Tibial nerve (tissue), 4 donors: ENCODE data around the gene KCNMA1.

Experiments
- CTCF ChIP-seq, 5 experiments: fragments of 200-600 bp in 3 of 5; fragments of 450-650 bp in 2 of 5; sonication (generic) in 3 of 5; IDR thresholded peaks; one replicate each; pipeline ENCODE4 v1.5.1; 2016 to 2019; ENCODE audit warnings: antibody characterized with exemption in 5 of 5, mild to moderate bottlenecking in 3 of 5, moderate library complexity in 2 of 5
- EP300 ChIP-seq, 2 donors: sonication (generic); formaldehyde crosslinking; IDR thresholded peaks; one replicate each; pipeline ENCODE4 v1.6.1; 2017; ENCODE audit warnings: antibody characterized with exemption in 2 of 2, mild to moderate bottlenecking in 1 of 2
- POLR2A ChIP-seq, 2 donors: fragments of 450-650 bp; IDR thresholded peaks; one replicate each; pipeline ENCODE4 v1.6.1; 2017; ENCODE audit warnings: antibody characterized with exemption in 2 of 2, mild to moderate bottlenecking in 2 of 2, moderate library complexity in 2 of 2

GRCh38 chr10:77177161-77177560 is 460.4 kb downstream of the KCNMA1 start:
- TF ChIP-seq POLR2A (IDR thresholded peaks at IDR 0.05) (no peak), CTCF (IDR thresholded peaks at IDR 0.05) (no peak), EP300 (IDR thresholded peaks at IDR 0.05) (no peak)
